ENCODE data around the gene BPIFB6.

BPIFB6 gene

DNA sequence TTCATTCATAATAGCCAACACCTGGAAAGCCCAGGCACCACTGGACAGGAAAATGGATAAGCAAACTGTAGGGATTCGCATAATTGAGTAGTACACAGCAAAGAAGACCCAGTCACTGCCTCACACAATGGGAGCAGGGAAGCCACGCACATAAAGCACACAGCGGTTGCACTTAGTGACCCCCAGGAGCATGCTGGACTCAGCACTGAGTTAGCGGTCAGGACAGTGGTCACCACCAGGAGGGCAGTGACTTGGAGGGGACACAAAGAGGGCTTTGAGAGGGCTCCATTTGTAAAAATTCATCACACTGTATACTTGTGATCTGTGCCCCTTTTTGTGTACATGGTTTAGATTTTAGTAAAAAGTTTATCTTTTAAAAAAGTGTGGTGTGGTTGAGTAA, 19.9 kb downstream of the BPIFB6 start:
- no peak for DNase-seq (ENCODE audit: low read depth)
- H3K4me3 ChIP-seq (ENCODE audit: low read length): no peak overlapping the region
- TF ChIP-seq, protein P1, sequence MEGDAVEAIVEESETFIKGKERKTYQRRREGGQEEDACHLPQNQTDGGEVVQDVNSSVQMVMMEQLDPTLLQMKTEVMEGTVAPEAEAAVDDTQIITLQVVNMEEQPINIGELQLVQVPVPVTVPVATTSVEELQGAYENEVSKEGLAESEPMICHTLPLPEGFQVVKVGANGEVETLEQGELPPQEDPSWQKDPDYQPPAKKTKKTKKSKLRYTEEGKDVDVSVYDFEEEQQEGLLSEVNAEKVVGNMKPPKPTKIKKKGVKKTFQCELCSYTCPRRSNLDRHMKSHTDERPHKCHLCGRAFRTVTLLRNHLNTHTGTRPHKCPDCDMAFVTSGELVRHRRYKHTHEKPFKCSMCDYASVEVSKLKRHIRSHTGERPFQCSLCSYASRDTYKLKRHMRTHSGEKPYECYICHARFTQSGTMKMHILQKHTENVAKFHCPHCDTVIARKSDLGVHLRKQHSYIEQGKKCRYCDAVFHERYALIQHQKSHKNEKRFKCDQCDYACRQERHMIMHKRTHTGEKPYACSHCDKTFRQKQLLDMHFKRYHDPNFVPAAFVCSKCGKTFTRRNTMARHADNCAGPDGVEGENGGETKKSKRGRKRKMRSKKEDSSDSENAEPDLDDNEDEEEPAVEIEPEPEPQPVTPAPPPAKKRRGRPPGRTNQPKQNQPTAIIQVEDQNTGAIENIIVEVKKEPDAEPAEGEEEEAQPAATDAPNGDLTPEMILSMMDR (conservative IDR thresholded peaks at IDR 0.05; ENCODE audit: low read depth, low read length): no peak

DNA sequence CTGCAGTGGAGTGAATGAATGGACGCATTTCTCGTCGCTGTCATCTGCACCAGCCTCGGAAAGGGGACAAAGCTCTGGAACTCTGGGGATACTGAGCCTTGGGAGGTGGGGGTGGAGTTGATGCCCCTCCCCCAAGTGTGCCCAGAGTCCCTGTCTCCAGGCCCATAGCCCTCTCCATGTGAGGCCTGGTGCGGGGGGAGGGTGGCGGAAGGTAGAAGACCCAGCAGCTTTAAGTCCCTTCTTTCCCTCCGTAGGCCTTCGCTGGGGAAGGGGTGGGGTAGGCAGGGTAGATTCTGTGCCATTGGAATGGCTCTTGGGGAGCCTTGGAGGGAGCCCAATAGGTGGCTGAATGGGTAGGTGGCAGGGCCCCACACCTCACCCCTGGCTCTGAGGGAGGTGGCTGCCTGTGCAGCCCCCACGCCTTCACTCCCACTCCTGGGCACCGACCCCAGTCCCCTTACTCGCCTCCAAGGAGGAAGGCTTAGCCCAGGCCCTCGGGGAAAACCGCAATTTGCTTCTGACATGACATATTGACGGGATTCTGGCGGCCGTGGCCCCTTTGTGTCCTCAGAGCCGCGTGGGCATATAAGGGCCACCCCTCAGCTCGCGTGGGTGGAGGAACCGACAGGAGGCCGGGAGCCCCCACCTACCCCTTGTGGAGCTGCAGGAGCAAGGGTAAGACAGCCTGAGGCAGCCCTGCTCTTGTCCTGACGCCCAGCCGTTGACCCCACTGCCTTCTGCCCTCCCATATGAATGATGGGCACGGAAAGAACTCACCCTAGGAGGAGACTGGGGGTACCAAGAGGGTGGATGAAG, 22.1 kb downstream of the BPIFB6 start, which contains the start of gene BPIFB3:
Gene BPIFB3, plus strand, starts transcription at position 613 of the 816 bp plus-strand sequence. CDS start 1,533 bp downstream, outside the sequence.
- no peak for DNase-seq (ENCODE audit: low read depth)
- TF ChIP-seq, protein P1 (conservative IDR thresholded peaks at IDR 0.05; ENCODE audit: low read depth, low read length): no peak
- H3K4me3 ChIP-seq (ENCODE audit: low read length): no peak within 1 kb of the TSS

GRCh38 chr20:33054381-33054780, 22.9 kb downstream of the BPIFB6 start:
- DNase-seq (ENCODE audit: low read depth): no peak
- H3K4me3 ChIP-seq (ENCODE audit: low read length): no peak overlapping the region
- TF ChIP-seq, protein P1 (conservative IDR thresholded peaks at IDR 0.05; ENCODE audit: low read depth, low read length): no peak

DNA sequence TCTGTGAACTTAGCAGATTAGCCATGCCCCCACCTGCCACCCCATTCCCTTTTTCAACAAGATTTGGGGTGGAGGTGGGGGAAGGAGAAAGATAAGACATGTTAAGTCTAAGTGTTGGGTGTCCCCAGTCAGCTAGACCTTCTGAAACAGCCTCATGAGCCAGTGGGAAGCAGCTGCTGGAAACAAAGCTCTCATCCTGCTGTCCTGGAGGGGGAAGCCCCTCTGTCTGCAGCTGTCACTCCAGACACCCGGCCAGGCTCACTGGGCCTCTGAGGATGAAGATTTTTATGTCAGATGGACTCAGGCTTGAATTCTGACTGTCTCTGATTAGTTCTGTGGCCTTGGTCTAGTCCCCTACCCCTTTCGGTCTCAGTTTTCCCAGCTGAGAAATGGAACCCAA, 23.3 kb downstream of the BPIFB6 start:
- TF ChIP-seq, protein P1 (conservative IDR thresholded peaks at IDR 0.05; ENCODE audit: low read depth, low read length): no peak
- DNase-seq (ENCODE audit: low read depth): no peak
- H3K4me3 ChIP-seq (ENCODE audit: low read length): no peak overlapping the region

- DNase-seq (ENCODE audit: low read depth): no peak
- TF ChIP-seq, protein P1 (conservative IDR thresholded peaks at IDR 0.05; ENCODE audit: low read depth, low read length): no peak
- H3K4me3 ChIP-seq (ENCODE audit: low read length): no peak overlapping the region
Measured at GRCh38 chr20:33059136-33059535, 27.7 kb downstream of the BPIFB6 start.

DNA sequence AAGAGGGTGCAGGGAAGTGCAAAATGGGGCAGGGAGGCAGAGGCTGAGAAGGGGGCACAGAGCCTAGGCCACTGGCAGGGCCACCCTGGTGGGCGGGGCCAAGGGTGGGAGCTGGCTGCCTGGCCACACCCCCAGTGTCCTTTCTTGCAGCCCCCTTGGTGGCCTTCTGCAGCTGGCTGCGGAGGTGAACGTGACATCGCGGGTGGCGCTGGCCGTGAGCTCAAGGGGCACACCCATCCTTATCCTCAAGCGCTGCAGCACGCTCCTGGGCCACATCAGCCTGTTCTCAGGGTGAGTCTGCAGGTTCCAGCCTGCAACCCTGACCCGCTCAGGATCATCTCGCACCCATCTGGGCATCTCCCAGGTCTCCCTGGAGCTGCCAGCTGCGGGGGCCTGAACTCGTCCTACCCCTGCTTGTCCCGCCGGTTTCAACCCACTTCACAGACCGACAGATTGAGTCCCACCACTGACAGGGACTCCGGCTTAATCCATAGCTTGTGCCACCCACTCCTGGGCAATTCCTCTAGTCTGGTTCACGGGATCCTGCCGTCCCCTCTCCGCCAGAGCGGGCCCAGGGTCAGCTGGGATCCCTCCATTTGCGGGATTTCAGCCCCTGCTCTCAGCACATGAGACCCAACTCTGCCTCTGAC, 28.4 kb downstream of the BPIFB6 start:
- no peak overlapping the region for H3K4me3 ChIP-seq (ENCODE audit: low read length)
- no peak for DNase-seq (ENCODE audit: low read depth)
- TF ChIP-seq, protein P1 (conservative IDR thresholded peaks at IDR 0.05; ENCODE audit: low read depth, low read length): no peak
